Measurements from ENCODE around the gene TVP23C. TPM values are rescaled to one million over a fixed set of nuclear protein-coding genes. Genes with fewer than 3 reads are reported as not detected.

Gene TVP23C
- total RNA-seq, 1 experiment from 2014 or later = 14.1 TPM

- TF ChIP-seq TCF7L2 (IDR thresholded peaks at IDR 0.05; ENCODE audit: borderline replicate concordance, extremely low read depth, insufficient read depth, insufficient read length) (no peak), ATF3 (IDR thresholded peaks at IDR 0.05) (no peak), POLR2AphosphoS5 (IDR thresholded peaks at IDR 0.05; ENCODE audit: low read depth, low read length) (no peak), EGR1 (IDR thresholded peaks at IDR 0.05; ENCODE audit: low read depth) (no peak), SIN3A (IDR thresholded peaks at IDR 0.05; ENCODE audit: low read depth) (no peak), POLR2A (IDR thresholded peaks at IDR 0.05; ENCODE audit: borderline replicate concordance, extremely low read depth, insufficient read depth, insufficient read length) (no peak), SP1 (IDR thresholded peaks at IDR 0.05; ENCODE audit: low read depth) (no peak)
- TF ChIP-seq, protein P1, sequence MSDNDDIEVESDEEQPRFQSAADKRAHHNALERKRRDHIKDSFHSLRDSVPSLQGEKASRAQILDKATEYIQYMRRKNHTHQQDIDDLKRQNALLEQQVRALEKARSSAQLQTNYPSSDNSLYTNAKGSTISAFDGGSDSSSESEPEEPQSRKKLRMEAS (IDR thresholded peaks at IDR 0.05) = no peak
These were observed 94.0 kb downstream of the TVP23C start (continued) for GRCh38 chr17:15469260-15469659.

DNA sequence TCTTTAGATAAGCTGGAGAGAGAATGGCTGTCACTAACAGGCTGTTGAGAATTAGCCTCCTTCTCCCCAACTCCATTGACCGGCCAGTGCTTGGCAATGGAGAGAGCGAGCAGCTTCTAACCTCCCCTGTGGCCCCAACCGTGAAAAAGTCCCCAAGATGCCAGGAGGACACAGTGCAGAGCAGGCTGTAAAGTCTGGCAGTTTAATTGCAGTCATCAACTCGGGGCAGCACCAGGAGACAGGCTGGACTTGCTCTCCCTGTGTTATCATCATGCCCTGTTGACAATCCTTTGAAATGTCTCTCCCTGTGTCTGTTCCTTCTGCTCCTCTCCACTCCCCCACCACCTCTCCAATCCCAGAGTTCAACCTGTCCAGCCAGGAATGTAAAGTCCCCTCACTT is 95.2 kb downstream of the TVP23C start:
- ChIA-PET RAD21 (ENCODE audit: low non-redundant PET in 1 of 2, low total read pairs in 2 of 2, uncharacterized antibody in 2 of 2, unreplicated experiment in 2 of 2) (no interaction called here), POLR2A (no interaction called here), CTCF (no interaction called here)
- DNase-seq (ENCODE audit: low read depth, low spot score) = no peak
- Histone ChIP-seq H3K9me3 (ENCODE audit: control insufficient read depth in 1 of 2, insufficient read depth in 1 of 2, low read depth in 1 of 2, low read length in 2 of 2) (no peaks in the 10 kb centered on the region), H3K9ac (ENCODE audit: low read length) (no peak overlapping the region), H3K4me2 (ENCODE audit: low read length) (no peak overlapping the region), H3K4me1 (ENCODE audit: control insufficient read depth in 1 of 2, insufficient read depth in 2 of 2, low read length in 2 of 2) (peaks cover 7 to 13% of the 10 kb centered on the region in 2 experiments; a peak in 2 of 4 replicates), H3K79me2 (ENCODE audit: insufficient read depth, low read length) (no peaks in the 10 kb centered on the region), H3K27me3 (ENCODE audit: insufficient read depth, low read length) (no peaks in the 10 kb centered on the region), H3K4me3 (replicated peaks in 1 of 2; ENCODE audit: low read depth in 1 of 2, low read length in 2 of 2) (no peak overlapping the region), H4K20me1 (ENCODE audit: insufficient read depth) (no peaks in the 10 kb centered on the region), H3K36me3 (ENCODE audit: control insufficient read depth in 1 of 2, insufficient read depth in 2 of 2, low read length in 2 of 2) (no peaks in the 10 kb centered on the region), H3K27ac (ENCODE audit: low read depth, low read length) (no peak overlapping the region), H3K9me2 (ENCODE audit: insufficient read depth) (no peaks in the 10 kb centered on the region), H2AFZ (ENCODE audit: low read depth, low read length, poor library complexity, severe bottlenecking) (no peak overlapping the region)
- ATAC-seq = no peak
- no TSS peak for BruUV-seq (replicated peaks)
- TF ChIP-seq FOSL1 (IDR thresholded peaks at IDR 0.05; ENCODE audit: low read depth) (no peak), EZH2 (IDR thresholded peaks at IDR 0.05) (no peak), POLR2A (IDR thresholded peaks at IDR 0.05; ENCODE audit: borderline replicate concordance, extremely low read depth, insufficient read depth, insufficient read length) (no peak), YY1 (IDR thresholded peaks at IDR 0.05; ENCODE audit: extremely low read depth, insufficient replicate concordance, low read depth, low read length) (no peak), JUND (IDR thresholded peaks at IDR 0.05) (no peak), CBX3 (IDR thresholded peaks at IDR 0.05; ENCODE audit: low read depth) (no peak), POLR2AphosphoS5 (IDR thresholded peaks at IDR 0.05; ENCODE audit: low read depth, low read length) (no peak), TCF7L2 (IDR thresholded peaks at IDR 0.05; ENCODE audit: borderline replicate concordance, extremely low read depth, insufficient read depth, insufficient read length) (no peak), ELF1 (IDR thresholded peaks at IDR 0.05; ENCODE audit: borderline replicate concordance, low read depth) (no peak), RAD21 (IDR thresholded peaks at IDR 0.05; ENCODE audit: low read depth) (no peak), SIN3A (IDR thresholded peaks at IDR 0.05; ENCODE audit: low read depth) (no peak), EZH2phosphoT487 (IDR thresholded peaks at IDR 0.05; ENCODE audit: borderline replicate concordance) (no peak), ATF3 (IDR thresholded peaks at IDR 0.05) (no peak), SRF (IDR thresholded peaks at IDR 0.05; ENCODE audit: low read depth) (no peak), EGR1 (IDR thresholded peaks at IDR 0.05; ENCODE audit: low read depth) (no peak), SP1 (IDR thresholded peaks at IDR 0.05; ENCODE audit: low read depth) (no peak)
- TF ChIP-seq, protein P2, sequence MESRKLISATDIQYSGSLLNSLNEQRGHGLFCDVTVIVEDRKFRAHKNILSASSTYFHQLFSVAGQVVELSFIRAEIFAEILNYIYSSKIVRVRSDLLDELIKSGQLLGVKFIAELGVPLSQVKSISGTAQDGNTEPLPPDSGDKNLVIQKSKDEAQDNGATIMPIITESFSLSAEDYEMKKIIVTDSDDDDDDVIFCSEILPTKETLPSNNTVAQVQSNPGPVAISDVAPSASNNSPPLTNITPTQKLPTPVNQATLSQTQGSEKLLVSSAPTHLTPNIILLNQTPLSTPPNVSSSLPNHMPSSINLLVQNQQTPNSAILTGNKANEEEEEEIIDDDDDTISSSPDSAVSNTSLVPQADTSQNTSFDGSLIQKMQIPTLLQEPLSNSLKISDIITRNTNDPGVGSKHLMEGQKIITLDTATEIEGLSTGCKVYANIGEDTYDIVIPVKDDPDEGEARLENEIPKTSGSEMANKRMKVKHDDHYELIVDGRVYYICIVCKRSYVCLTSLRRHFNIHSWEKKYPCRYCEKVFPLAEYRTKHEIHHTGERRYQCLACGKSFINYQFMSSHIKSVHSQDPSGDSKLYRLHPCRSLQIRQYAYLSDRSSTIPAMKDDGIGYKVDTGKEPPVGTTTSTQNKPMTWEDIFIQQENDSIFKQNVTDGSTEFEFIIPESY (IDR thresholded peaks at IDR 0.05; ENCODE audit: extremely low read depth, insufficient replicate concordance, low read length) = no peak
- TF ChIP-seq, protein P1 (IDR thresholded peaks at IDR 0.05) = no peak
- TF ChIP-seq, protein P3, sequence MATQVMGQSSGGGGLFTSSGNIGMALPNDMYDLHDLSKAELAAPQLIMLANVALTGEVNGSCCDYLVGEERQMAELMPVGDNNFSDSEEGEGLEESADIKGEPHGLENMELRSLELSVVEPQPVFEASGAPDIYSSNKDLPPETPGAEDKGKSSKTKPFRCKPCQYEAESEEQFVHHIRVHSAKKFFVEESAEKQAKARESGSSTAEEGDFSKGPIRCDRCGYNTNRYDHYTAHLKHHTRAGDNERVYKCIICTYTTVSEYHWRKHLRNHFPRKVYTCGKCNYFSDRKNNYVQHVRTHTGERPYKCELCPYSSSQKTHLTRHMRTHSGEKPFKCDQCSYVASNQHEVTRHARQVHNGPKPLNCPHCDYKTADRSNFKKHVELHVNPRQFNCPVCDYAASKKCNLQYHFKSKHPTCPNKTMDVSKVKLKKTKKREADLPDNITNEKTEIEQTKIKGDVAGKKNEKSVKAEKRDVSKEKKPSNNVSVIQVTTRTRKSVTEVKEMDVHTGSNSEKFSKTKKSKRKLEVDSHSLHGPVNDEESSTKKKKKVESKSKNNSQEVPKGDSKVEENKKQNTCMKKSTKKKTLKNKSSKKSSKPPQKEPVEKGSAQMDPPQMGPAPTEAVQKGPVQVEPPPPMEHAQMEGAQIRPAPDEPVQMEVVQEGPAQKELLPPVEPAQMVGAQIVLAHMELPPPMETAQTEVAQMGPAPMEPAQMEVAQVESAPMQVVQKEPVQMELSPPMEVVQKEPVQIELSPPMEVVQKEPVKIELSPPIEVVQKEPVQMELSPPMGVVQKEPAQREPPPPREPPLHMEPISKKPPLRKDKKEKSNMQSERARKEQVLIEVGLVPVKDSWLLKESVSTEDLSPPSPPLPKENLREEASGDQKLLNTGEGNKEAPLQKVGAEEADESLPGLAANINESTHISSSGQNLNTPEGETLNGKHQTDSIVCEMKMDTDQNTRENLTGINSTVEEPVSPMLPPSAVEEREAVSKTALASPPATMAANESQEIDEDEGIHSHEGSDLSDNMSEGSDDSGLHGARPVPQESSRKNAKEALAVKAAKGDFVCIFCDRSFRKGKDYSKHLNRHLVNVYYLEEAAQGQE (IDR thresholded peaks at IDR 0.05; ENCODE audit: low read depth) = no peak
- intact Hi-C loops (cut with micrococcal nuclease) = no loop called here

Data from HCT116 (cell line).